ENCODE data around the gene THAP11. TPM values are rescaled to one million over a fixed set of nuclear protein-coding genes. Genes with fewer than 3 reads are reported as not detected.
"Not testable (repeated sequence)": the region's sequence is repeated elsewhere in the genome, so short reads cannot be mapped to it uniquely, and the experiment has no call there.

THAP11 gene
- polyA plus RNA-seq, 1 donor: 26.1 TPM

GRCh38 chr16:67833415-67834241 is 8.5 kb upstream of the THAP11 start:
- peak; percentile 91 for DNase-seq

GRCh38 chr16:67834242-67834614 is 7.9 kb upstream of the THAP11 start:
- DNase-seq: no peak

GRCh38 chr16:67837190-67837589 is 4.9 kb upstream of the THAP11 start:
- not testable (repeated sequence) for DNase-seq

- no peak for DNase-seq
Observed at GRCh38 chr16:67837811-67838210, 4.3 kb upstream of the THAP11 start.

- no peak for DNase-seq
Observed at GRCh38 chr16:67841198-67841815, 813 bp upstream of the THAP11 start.

- DNase-seq: no peak
Observed at GRCh38 chr16:67842509-67843342, 606 bp downstream of the THAP11 start.

- no peak for DNase-seq
Observed at GRCh38 chr16:67843343-67843765, 1.2 kb downstream of the THAP11 start.

GRCh38 chr16:67844497-67844896 is 2.4 kb downstream of the THAP11 start:
- DNase-seq: no peak

- no peak for DNase-seq
Observed at GRCh38 chr16:67845291-67846062, 3.4 kb downstream of the THAP11 start.

GRCh38 chr16:67846063-67846319 is 3.9 kb downstream of the THAP11 start:
- DNase-seq: no peak

- peak; percentile 97 for DNase-seq
Observed at GRCh38 chr16:67846320-67847063, 4.4 kb downstream of the THAP11 start, which contains the start of gene NUTF2. NUTF2 (plus strand) TSS chr16:67846933; CDS start chr16:67865131, 18,198 bp downstream.

- no peak for DNase-seq
Observed at GRCh38 chr16:67847064-67847861, 5.1 kb downstream of the THAP11 start, which contains the start of gene CENPT. CENPT (minus strand) TSS chr16:67847693; CDS start chr16:67833859, 13,834 bp downstream.

- DNase-seq: no peak
Observed at GRCh38 chr16:67848118-67848517, 6.0 kb downstream of the THAP11 start.

GRCh38 chr16:67853670-67854069 is 11.6 kb downstream of the THAP11 start:
- no peak for DNase-seq

GRCh38 chr16:67855789-67856188 is 13.7 kb downstream of the THAP11 start:
- DNase-seq: no peak

- no peak for DNase-seq
Observed at GRCh38 chr16:67856927-67857546, 14.9 kb downstream of the THAP11 start.

GRCh38 chr16:67857547-67858233 is 15.6 kb downstream of the THAP11 start:
- DNase-seq: no peak

- DNase-seq: no peak
Observed at GRCh38 chr16:67858500-67858899, 16.4 kb downstream of the THAP11 start.

All from left kidney (tissue), 2 donors.